ENCODE data around the gene EXOC3L1.
A peak's percentile ranks its signal among the peaks of the same experiment; 100 is the strongest.

Gene EXOC3L1

DNA sequence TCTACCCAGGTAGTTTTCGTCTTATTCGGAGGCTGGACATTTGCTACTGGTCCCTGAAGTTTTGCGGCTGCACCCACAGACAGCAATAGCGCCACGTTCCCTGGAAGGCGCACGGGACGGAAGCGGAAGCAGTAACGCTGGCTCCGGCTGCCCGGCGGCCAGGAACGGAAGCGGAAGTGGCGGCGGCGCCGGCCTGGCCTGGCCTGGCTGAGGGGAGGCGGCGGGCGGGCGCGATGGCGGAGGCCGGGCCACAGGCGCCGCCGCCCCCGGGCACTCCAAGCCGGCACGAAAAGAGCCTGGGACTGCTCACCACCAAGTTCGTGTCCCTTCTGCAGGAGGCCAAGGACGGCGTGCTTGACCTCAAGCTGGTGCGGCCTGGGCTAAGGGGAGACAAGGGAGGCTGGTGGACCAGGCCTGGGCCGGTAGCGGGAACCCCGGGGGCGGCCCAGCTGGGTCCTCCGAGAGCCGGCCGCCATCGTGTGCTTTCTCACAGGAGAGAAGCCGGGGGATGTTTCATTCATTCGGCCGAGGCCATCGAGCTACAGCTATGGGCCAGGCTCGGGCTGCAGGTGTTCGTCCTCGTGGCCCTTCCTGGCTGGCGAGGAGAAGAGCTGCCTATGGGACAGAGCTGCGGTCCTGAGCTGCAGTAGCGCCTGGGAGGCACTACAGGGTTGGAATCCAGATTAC is 2.2 kb upstream of the EXOC3L1 start, which contains the start of gene E2F4:
Gene E2F4 (plus strand): TSS at position 161 of the 687 bp plus-strand sequence. CDS start 73 bp downstream, at position 234.
- no peak for TF ChIP-seq CEBPB (IDR thresholded peaks at IDR 0.05)
- TF ChIP-seq MAX (IDR thresholded peaks at IDR 0.05), result no peak; the same call in none of the 2 replicates
- 0 out of 2 replicates have a peak, but pooled peaks have one; percentile 55 for TF ChIP-seq YY1 (IDR thresholded peaks at IDR 0.05; ENCODE audit: low read depth)
- TF ChIP-seq CREB1 (IDR thresholded peaks at IDR 0.05; ENCODE audit: low read depth), result no peak
- TF ChIP-seq, protein P1, sequence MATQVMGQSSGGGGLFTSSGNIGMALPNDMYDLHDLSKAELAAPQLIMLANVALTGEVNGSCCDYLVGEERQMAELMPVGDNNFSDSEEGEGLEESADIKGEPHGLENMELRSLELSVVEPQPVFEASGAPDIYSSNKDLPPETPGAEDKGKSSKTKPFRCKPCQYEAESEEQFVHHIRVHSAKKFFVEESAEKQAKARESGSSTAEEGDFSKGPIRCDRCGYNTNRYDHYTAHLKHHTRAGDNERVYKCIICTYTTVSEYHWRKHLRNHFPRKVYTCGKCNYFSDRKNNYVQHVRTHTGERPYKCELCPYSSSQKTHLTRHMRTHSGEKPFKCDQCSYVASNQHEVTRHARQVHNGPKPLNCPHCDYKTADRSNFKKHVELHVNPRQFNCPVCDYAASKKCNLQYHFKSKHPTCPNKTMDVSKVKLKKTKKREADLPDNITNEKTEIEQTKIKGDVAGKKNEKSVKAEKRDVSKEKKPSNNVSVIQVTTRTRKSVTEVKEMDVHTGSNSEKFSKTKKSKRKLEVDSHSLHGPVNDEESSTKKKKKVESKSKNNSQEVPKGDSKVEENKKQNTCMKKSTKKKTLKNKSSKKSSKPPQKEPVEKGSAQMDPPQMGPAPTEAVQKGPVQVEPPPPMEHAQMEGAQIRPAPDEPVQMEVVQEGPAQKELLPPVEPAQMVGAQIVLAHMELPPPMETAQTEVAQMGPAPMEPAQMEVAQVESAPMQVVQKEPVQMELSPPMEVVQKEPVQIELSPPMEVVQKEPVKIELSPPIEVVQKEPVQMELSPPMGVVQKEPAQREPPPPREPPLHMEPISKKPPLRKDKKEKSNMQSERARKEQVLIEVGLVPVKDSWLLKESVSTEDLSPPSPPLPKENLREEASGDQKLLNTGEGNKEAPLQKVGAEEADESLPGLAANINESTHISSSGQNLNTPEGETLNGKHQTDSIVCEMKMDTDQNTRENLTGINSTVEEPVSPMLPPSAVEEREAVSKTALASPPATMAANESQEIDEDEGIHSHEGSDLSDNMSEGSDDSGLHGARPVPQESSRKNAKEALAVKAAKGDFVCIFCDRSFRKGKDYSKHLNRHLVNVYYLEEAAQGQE (IDR thresholded peaks at IDR 0.05; ENCODE audit: low read depth), result no peak
- TF ChIP-seq TAF1 (IDR thresholded peaks at IDR 0.05; ENCODE audit: low read depth), result peak; percentile 41; the same call in 1 of the 2 replicates
- no peak for TF ChIP-seq ZBTB7A (IDR thresholded peaks at IDR 0.05; ENCODE audit: low read depth)
- TF ChIP-seq, protein P2, sequence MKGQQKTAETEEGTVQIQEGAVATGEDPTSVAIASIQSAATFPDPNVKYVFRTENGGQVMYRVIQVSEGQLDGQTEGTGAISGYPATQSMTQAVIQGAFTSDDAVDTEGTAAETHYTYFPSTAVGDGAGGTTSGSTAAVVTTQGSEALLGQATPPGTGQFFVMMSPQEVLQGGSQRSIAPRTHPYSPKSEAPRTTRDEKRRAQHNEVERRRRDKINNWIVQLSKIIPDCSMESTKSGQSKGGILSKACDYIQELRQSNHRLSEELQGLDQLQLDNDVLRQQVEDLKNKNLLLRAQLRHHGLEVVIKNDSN (IDR thresholded peaks at IDR 0.05), result peak; percentile 50
- TF ChIP-seq RAD21 (IDR thresholded peaks at IDR 0.05; ENCODE audit: low read depth), result no peak
- peak; percentile 36; the same call in 1 of the 2 replicates for TF ChIP-seq TCF12 (IDR thresholded peaks at IDR 0.05; ENCODE audit: low read depth)
- TF ChIP-seq EP300 (IDR thresholded peaks at IDR 0.05; ENCODE audit: borderline replicate concordance), result no peak
- TF ChIP-seq TEAD4 (IDR thresholded peaks at IDR 0.05), result no peak
- 0 out of 2 replicates have a peak, but pooled peaks have one; percentile 9 for TF ChIP-seq EGR1 (IDR thresholded peaks at IDR 0.05)
- no peak for TF ChIP-seq FOXM1 (IDR thresholded peaks at IDR 0.05; ENCODE audit: borderline replicate concordance, low read depth)
- no peak for TF ChIP-seq NFIC (IDR thresholded peaks at IDR 0.05)

DNA sequence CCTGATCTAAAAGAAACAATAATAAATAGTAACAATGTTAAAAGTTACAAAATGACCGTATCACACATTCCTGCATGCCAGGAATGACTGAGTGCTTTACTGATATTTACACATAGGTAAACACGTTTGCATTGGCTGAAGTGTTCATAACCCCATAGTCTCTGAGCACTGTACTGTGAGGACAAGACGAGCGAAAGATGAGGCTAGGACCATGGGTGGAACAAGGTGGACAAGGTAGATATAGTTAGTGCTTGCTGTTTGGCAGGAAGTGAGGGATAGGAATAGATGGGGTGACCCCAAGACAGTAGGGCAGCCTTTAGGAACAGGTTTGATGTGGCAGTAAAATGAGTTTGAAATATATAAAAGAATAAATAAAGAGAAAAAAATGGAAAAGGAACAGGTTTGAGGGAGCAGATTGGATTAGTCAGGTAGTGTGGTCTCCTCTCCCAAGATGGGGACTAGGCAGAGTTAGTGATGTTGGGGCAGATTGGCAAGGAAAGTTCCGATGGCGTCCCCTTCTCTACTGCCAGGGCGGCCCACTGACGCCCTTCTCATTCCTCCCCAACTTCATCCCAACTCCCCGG is 1.6 kb upstream of the EXOC3L1 start:
- no peak for TF ChIP-seq TEAD4 (IDR thresholded peaks at IDR 0.05)
- TF ChIP-seq CREB1 (IDR thresholded peaks at IDR 0.05; ENCODE audit: low read depth), result no peak
- TF ChIP-seq EGR1 (IDR thresholded peaks at IDR 0.05), result no peak
- no peak for TF ChIP-seq FOXM1 (IDR thresholded peaks at IDR 0.05; ENCODE audit: borderline replicate concordance, low read depth)
- no peak for TF ChIP-seq TCF12 (IDR thresholded peaks at IDR 0.05; ENCODE audit: low read depth)
- no peak for TF ChIP-seq YY1 (IDR thresholded peaks at IDR 0.05; ENCODE audit: low read depth)
- TF ChIP-seq NFIC (IDR thresholded peaks at IDR 0.05), result no peak
- no peak for TF ChIP-seq CEBPB (IDR thresholded peaks at IDR 0.05)
- TF ChIP-seq, protein P2 (IDR thresholded peaks at IDR 0.05), result no peak
- no peak for TF ChIP-seq EP300 (IDR thresholded peaks at IDR 0.05; ENCODE audit: borderline replicate concordance)
- no peak for TF ChIP-seq MAX (IDR thresholded peaks at IDR 0.05)
- TF ChIP-seq ZBTB7A (IDR thresholded peaks at IDR 0.05; ENCODE audit: low read depth), result no peak
- TF ChIP-seq RAD21 (IDR thresholded peaks at IDR 0.05; ENCODE audit: low read depth), result no peak
- no peak for TF ChIP-seq TAF1 (IDR thresholded peaks at IDR 0.05; ENCODE audit: low read depth)

DNA sequence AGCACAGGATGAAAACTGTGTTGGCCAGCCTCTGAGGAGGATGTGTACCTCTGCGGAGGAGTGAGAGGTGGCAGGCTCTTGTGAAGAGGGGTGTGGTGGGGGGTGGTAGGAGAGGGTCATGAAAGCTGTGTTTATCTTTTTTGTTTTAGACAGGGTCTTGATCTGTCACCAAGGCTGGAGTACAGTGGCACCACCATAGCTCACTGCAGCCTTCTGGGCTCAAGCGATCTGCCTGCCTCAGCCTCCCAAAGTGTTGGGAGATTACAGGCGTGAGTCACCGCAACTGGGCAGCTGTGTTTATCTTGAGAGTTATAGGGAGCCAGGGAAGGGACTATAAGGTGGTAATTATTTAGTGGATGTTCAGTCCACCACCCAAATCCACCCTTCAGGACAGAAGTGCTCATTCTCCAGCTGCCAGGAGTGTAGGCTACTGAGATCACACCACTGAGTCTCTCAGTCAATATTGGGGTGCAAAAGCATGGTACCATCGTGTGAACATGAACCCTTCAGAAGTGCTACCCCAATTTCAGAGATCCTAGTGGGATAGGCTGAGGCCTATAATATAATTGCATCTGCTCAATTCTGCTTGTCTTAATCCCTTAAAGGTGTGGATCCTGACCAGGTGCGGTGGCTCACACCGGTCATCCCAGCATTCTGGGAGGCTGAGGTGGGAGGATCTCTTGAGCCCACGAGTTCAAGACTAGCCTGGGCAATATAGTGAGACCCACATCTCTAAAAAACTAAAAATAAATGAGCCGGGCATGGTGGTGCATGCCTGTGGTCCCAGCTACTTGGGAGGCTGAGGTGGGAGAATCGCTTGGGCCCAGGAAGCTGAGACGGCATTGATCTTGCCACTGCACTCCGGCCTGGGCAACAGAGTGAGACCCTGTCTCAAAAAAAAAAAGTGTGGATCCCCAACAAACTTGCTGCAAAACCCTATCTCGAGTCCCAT is 788 bp upstream of the EXOC3L1 start:
- TF ChIP-seq EP300 (IDR thresholded peaks at IDR 0.05; ENCODE audit: borderline replicate concordance) (no peak), EGR1 (IDR thresholded peaks at IDR 0.05) (no peak)

GRCh38 chr16:67188798-67189197 is 1.1 kb downstream of the EXOC3L1 start:
- no peak for TF ChIP-seq TCF12 (IDR thresholded peaks at IDR 0.05; ENCODE audit: low read depth)
- no peak for TF ChIP-seq TEAD4 (IDR thresholded peaks at IDR 0.05)
- TF ChIP-seq TAF1 (IDR thresholded peaks at IDR 0.05; ENCODE audit: low read depth), result no peak
- no peak for TF ChIP-seq FOXM1 (IDR thresholded peaks at IDR 0.05; ENCODE audit: borderline replicate concordance, low read depth)
- TF ChIP-seq MAX (IDR thresholded peaks at IDR 0.05), result no peak
- TF ChIP-seq CREB1 (IDR thresholded peaks at IDR 0.05; ENCODE audit: low read depth), result no peak
- no peak for TF ChIP-seq YY1 (IDR thresholded peaks at IDR 0.05; ENCODE audit: low read depth)
- TF ChIP-seq EP300 (IDR thresholded peaks at IDR 0.05; ENCODE audit: borderline replicate concordance), result no peak
- TF ChIP-seq, protein P1 (IDR thresholded peaks at IDR 0.05; ENCODE audit: low read depth), result no peak
- TF ChIP-seq EGR1 (IDR thresholded peaks at IDR 0.05), result no peak
- TF ChIP-seq, protein P2 (IDR thresholded peaks at IDR 0.05), result no peak
- TF ChIP-seq RAD21 (IDR thresholded peaks at IDR 0.05; ENCODE audit: low read depth), result no peak
- TF ChIP-seq CEBPB (IDR thresholded peaks at IDR 0.05), result no peak
- TF ChIP-seq ZBTB7A (IDR thresholded peaks at IDR 0.05; ENCODE audit: low read depth), result no peak
- TF ChIP-seq NFIC (IDR thresholded peaks at IDR 0.05), result no peak
